Thoracic aorta (tissue), 2 donors: ENCODE data around the gene COPZ2. TPM values are rescaled to one million over a fixed set of nuclear protein-coding genes. Genes with fewer than 3 reads are reported as not detected.
"Not testable (repeated sequence)": the region's sequence is repeated elsewhere in the genome, so short reads cannot be mapped to it uniquely, and the experiment has no call there.

ENCODE experiments used
- ATAC-seq: fragments of 150-250 bp; one replicate; pipeline ENCODE4 v1.8.0; 2017; ENCODE audit warnings: low read depth; ENCODE audit not compliant: insufficient number of reproducible peaks, low FRiP score
- DNase-seq: peaks from one replicate; pipeline ENCODE4 v3.0.0-alpha.2; 2020; ENCODE audit warnings: low spot score
- H3K27ac ChIP-seq, 2 donors: fragments of 200-600 bp; sonication (generic); 1 replicate in 1 of 2; 2 replicates in 1 of 2; pipeline ENCODE4 v1.5.1; 2016; ENCODE audit warnings: mild to moderate bottlenecking in 2 of 2, moderate library complexity in 2 of 2
- H3K27me3 ChIP-seq: fragments of 200-600 bp; sonication (generic); replicated peaks from 2 replicates; pipeline ENCODE4 v1.6.0; 2016; ENCODE audit warnings: mild to moderate bottlenecking; ENCODE audit not compliant: insufficient read depth
- H3K36me3 ChIP-seq: fragments of 200-600 bp; sonication (generic); one replicate; pipeline ENCODE4 v1.5.1; 2016
- H3K4me1 ChIP-seq, 2 donors: fragments of 200-600 bp; sonication (generic); 1 replicate in 1 of 2; 2 replicates in 1 of 2; pipeline versions ENCODE4 v1.5.1 to v1.6.0; 2016; ENCODE audit warnings: low read depth in 2 of 2, mild to moderate bottlenecking in 1 of 2; ENCODE audit not compliant: control insufficient read depth in 1 of 2
- H3K4me3 ChIP-seq: fragments of 200-600 bp; sonication (generic); 2 replicates; pipeline ENCODE4 v1.5.1; 2016; ENCODE audit warnings: mild to moderate bottlenecking
- H3K9me3 ChIP-seq: fragments of 200-600 bp; sonication (generic); 2 replicates; pipeline ENCODE4 v1.5.1; 2016
- CTCF ChIP-seq: fragments of 200-600 bp; sonication (generic); IDR thresholded peaks from one replicate; pipeline ENCODE4 v1.5.1; 2019; ENCODE audit warnings: antibody characterized with exemption
- total RNA-seq, 2 donors: library from RNA; depleted of rRNA; stranded (reverse); fragments of >200 nt; gene quantifications; one replicate each; pipeline versions ENCODE4 v1.1.0 to v1.2.3, GENCODE V29; 2016

Gene COPZ2
- total RNA-seq, 2 donors from 2014 or later = 46.8 to 70.9 TPM

- DNase-seq (peak; percentile 71), ATAC-seq (no peak)
- Histone ChIP-seq H3K4me1 (peaks cover 19 to 36% of the 10 kb centered on the region in 2 donors), H3K4me3 (peak overlapping the region; percentile 74), H3K36me3 (no peaks in the 10 kb centered on the region), H3K27ac (peak overlapping the region; percentile 84 to 88), H3K9me3 (no peaks in the 10 kb centered on the region), H3K27me3 (no peaks in the 10 kb centered on the region)
- TF ChIP-seq CTCF = peak; percentile 59
These were observed 14.0 kb downstream of the COPZ2 start for GRCh38 chr17:48023400-48024148.

GRCh38 chr17:48022901-48023300 lies 14.7 kb downstream of the COPZ2 start:
- H3K9me3 ChIP-seq = no peaks in the 10 kb centered on the region
- DNase-seq (no peak), ATAC-seq (no peak)
- H3K27me3 ChIP-seq = no peaks in the 10 kb centered on the region
- H3K4me1 ChIP-seq = peaks cover 19 to 36% of the 10 kb centered on the region in 2 donors
- peak overlapping the region in 1 of 2 donors; percentile 84 for H3K27ac ChIP-seq
- no peak for TF ChIP-seq CTCF
- peak overlapping the region; percentile 74 for H3K4me3 ChIP-seq
- no peaks in the 10 kb centered on the region for H3K36me3 ChIP-seq

GRCh38 chr17:48021934-48022333 lies 15.7 kb downstream of the COPZ2 start:
- Histone ChIP-seq H3K27ac (no peak overlapping the region), H3K36me3 (no peaks in the 10 kb centered on the region), H3K9me3 (no peaks in the 10 kb centered on the region), H3K4me1 (peaks cover 19 to 35% of the 10 kb centered on the region in 2 donors), H3K4me3 (no peak overlapping the region), H3K27me3 (no peaks in the 10 kb centered on the region)
- no peak for DNase-seq
- ATAC-seq = no peak
- TF ChIP-seq CTCF = no peak

GRCh38 chr17:48017817-48018158 lies 19.8 kb downstream of the COPZ2 start:
- not testable (repeated sequence) for DNase-seq, H3K9me3 ChIP-seq, H3K27ac ChIP-seq, H3K36me3 ChIP-seq, H3K27me3 ChIP-seq, ATAC-seq, H3K4me3 ChIP-seq
- peaks cover 0 to 14% of the 10 kb centered on the region in 2 donors for H3K4me1 ChIP-seq

GRCh38 chr17:48016112-48016511 lies 21.5 kb downstream of the COPZ2 start:
- no peak for TF ChIP-seq CTCF
- DNase-seq (no peak), ATAC-seq (no peak)
- Histone ChIP-seq H3K36me3 (no peaks in the 10 kb centered on the region), H3K4me1 (peaks cover 4 to 28% of the 10 kb centered on the region in 2 donors), H3K27ac (no peak overlapping the region), H3K27me3 (no peaks in the 10 kb centered on the region), H3K9me3 (no peaks in the 10 kb centered on the region), H3K4me3 (no peak overlapping the region)
